ENCODE data around the gene IL6R.

- TF ChIP-seq, protein P1, sequence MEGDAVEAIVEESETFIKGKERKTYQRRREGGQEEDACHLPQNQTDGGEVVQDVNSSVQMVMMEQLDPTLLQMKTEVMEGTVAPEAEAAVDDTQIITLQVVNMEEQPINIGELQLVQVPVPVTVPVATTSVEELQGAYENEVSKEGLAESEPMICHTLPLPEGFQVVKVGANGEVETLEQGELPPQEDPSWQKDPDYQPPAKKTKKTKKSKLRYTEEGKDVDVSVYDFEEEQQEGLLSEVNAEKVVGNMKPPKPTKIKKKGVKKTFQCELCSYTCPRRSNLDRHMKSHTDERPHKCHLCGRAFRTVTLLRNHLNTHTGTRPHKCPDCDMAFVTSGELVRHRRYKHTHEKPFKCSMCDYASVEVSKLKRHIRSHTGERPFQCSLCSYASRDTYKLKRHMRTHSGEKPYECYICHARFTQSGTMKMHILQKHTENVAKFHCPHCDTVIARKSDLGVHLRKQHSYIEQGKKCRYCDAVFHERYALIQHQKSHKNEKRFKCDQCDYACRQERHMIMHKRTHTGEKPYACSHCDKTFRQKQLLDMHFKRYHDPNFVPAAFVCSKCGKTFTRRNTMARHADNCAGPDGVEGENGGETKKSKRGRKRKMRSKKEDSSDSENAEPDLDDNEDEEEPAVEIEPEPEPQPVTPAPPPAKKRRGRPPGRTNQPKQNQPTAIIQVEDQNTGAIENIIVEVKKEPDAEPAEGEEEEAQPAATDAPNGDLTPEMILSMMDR (IDR thresholded peaks at IDR 0.05), result no peak
- TF ChIP-seq POLR2AphosphoS5 (IDR thresholded peaks at IDR 0.05) (no peak), POLR2A (IDR thresholded peaks at IDR 0.05) (no peak)
These were observed 80.9 kb downstream of the IL6R start for GRCh38 chr1:154485910-154486496.

Measured in suprapubic skin (tissue), 4 donors.